CD14-positive monocyte (primary cell): ENCODE results near the gene BCAT1. TPM values are rescaled to one million over a fixed set of nuclear protein-coding genes. Genes with fewer than 3 reads are reported as not detected.
A peak's percentile ranks its signal among the peaks of the same experiment; 100 is the strongest.

Experiments
- DNase-seq, 3 donors: peaks; one replicate each; pipeline ENCODE4 v3.0.0-alpha.2; 2011 to 2022
- H2AFZ ChIP-seq: 2 replicates; pipeline ENCODE4 v1.6.0; 2012; ENCODE audit warnings: mild to moderate bottlenecking, low read depth, low read length, inconsistent platforms; ENCODE audit not compliant: insufficient read depth, poor library complexity, severe bottlenecking
- H3K27ac ChIP-seq, 2 donors: 1 replicate in 1 of 2; 2 replicates in 1 of 2; pipeline ENCODE4 v1.5.1; 2012 to 2013; ENCODE audit warnings: low read length in 2 of 2, control low read depth in 1 of 2, inconsistent platforms in 1 of 2, low read depth in 1 of 2, mild to moderate bottlenecking in 1 of 2
- H3K27me3 ChIP-seq, 2 donors: one replicate each; pipeline versions ENCODE4 v1.6.0 to v1.6.1; 2011 to 2013; ENCODE audit warnings: low read length in 2 of 2; ENCODE audit not compliant: control insufficient read depth in 2 of 2, insufficient read depth in 2 of 2
- H3K36me3 ChIP-seq, 2 donors: replicated peaks in 1 of 2; 1 replicate in 1 of 2; 2 replicates in 1 of 2; pipeline versions ENCODE4 v1.5.1 to v1.6.1; 2012 to 2013; ENCODE audit warnings: low read length in 2 of 2, control low read depth in 1 of 2, inconsistent platforms in 1 of 2, mild to moderate bottlenecking in 1 of 2; ENCODE audit not compliant: insufficient read depth in 2 of 2, control insufficient read depth in 1 of 2
- H3K4me1 ChIP-seq, 2 donors: 1 replicate in 1 of 2; 2 replicates in 1 of 2; pipeline versions ENCODE4 v1.5.1 to v1.6.1; 2012 to 2013; ENCODE audit warnings: low read length in 2 of 2, control low read depth in 1 of 2, inconsistent platforms in 1 of 2, mild to moderate bottlenecking in 1 of 2, moderate library complexity in 1 of 2; ENCODE audit not compliant: insufficient read depth in 2 of 2, control insufficient read depth in 1 of 2
- H3K4me2 ChIP-seq: replicated peaks from 2 replicates; pipeline ENCODE3; 2012; ENCODE audit warnings: low read length, moderate library complexity, mild to moderate bottlenecking; ENCODE audit not compliant: poor library complexity, severe bottlenecking; ENCODE audit errors: extremely low read depth
- H3K4me3 ChIP-seq, 3 experiments: fragments of 200-600 bp in 1 of 3; sonication (generic) in 1 of 3; replicated peaks in 1 of 3; 1 replicate in 2 of 3; 2 replicates in 1 of 3; pipeline ENCODE4 v1.5.1; 2011 to 2013; ENCODE audit warnings: low read length in 3 of 3, mild to moderate bottlenecking in 3 of 3, control low read depth in 2 of 3, low read depth in 2 of 3, inconsistent platforms in 1 of 3, moderate library complexity in 1 of 3
- H3K79me2 ChIP-seq: 2 replicates; pipeline ENCODE4 v1.6.0; 2012; ENCODE audit warnings: mild to moderate bottlenecking, control low read depth, inconsistent platforms, low read length, moderate library complexity; ENCODE audit not compliant: insufficient read depth
- H3K9ac ChIP-seq: 2 replicates; pipeline ENCODE4 v1.6.0; 2017; ENCODE audit warnings: low read length, mild to moderate bottlenecking; ENCODE audit not compliant: insufficient read depth, poor library complexity, severe bottlenecking
- H3K9me3 ChIP-seq, 2 donors: replicated peaks in 1 of 2; 1 replicate in 1 of 2; 2 replicates in 1 of 2; pipeline versions ENCODE4 v1.5.1 to v1.6.1; 2012 to 2013; ENCODE audit warnings: low read length in 2 of 2, control low read depth in 1 of 2; ENCODE audit not compliant: control insufficient read depth in 1 of 2, insufficient read depth in 1 of 2
- H4K20me1 ChIP-seq: 2 replicates; pipeline ENCODE4 v1.6.0; 2012; ENCODE audit warnings: mild to moderate bottlenecking, low read length, control low read depth, moderate library complexity; ENCODE audit not compliant: insufficient read depth
- H3K27ac Mint-ChIP-seq, 7 donors: one replicate each; pipeline ENCODE4 v1.8.0; 2020; ENCODE audit warnings: mild to moderate bottlenecking in 7 of 7, mixed read lengths in 7 of 7, moderate library complexity in 6 of 7, inconsistent platforms in 2 of 7
- H3K27me3 Mint-ChIP-seq, 3 donors: one replicate each; pipeline ENCODE4 v1.8.0; 2021 to 2022; ENCODE audit warnings: low read depth in 3 of 3, mild to moderate bottlenecking in 3 of 3, mixed read lengths in 3 of 3, moderate library complexity in 3 of 3, inconsistent platforms in 1 of 3
- H3K36me3 Mint-ChIP-seq, 2 donors: one replicate each; pipeline ENCODE4 v1.8.0; 2020; ENCODE audit warnings: mixed read lengths in 2 of 2, inconsistent platforms in 1 of 2, mild to moderate bottlenecking in 1 of 2
- H3K4me1 Mint-ChIP-seq: one replicate; pipeline ENCODE4 v1.8.0; 2020; ENCODE audit warnings: mild to moderate bottlenecking, mixed read lengths
- H3K4me3 Mint-ChIP-seq, 2 donors: one replicate each; pipeline ENCODE4 v1.8.0; 2020; ENCODE audit warnings: mild to moderate bottlenecking in 2 of 2, mixed read lengths in 2 of 2, moderate library complexity in 1 of 2
- H3K9me3 Mint-ChIP-seq, 7 donors: one replicate each; pipeline ENCODE4 v1.8.0; 2020 to 2022; ENCODE audit warnings: mixed read lengths in 7 of 7, mild to moderate bottlenecking in 6 of 7, moderate library complexity in 6 of 7, inconsistent platforms in 2 of 7
- WGBS: methylation state at CpG from one replicate; pipeline ENCODE4 v1.1.5; 2013; ENCODE audit warnings: missing lambda C conversion rate; ENCODE audit not compliant: insufficient coverage; 5-methylcytosine and 5-hydroxymethylcytosine counted together
- intact Hi-C, 2 donors: fragments of 100-400 bp; cut with micrococcal nuclease; formaldehyde crosslinking; loops; one replicate each; pipeline versions ENCODE4 v1.15.0 to v1.15.1; 2023
- polyA plus RNA-seq, 3 donors: library from polyadenylated mRNA; depleted of rRNA in 1 of 3; unstranded in 2 of 3; stranded (reverse) in 1 of 3; fragments of 300-500 nt in 2 of 3; fragments of >200 nt in 1 of 3; fragmentation: Illumina TruSeq in 2 of 3; gene quantifications; 1 replicate in 2 of 3; 2 replicates in 1 of 3; pipeline ENCODE4 v1.2.3, GENCODE V29; 2012 to 2021
- TF ChIP-seq, protein P1 (sequence below): fragments of 200-600 bp; IDR thresholded peaks from one replicate; pipeline ENCODE4 v1.8.0; 2022; ENCODE audit warnings: antibody characterized with exemption, mild to moderate bottlenecking

Gene BCAT1
- polyA plus RNA-seq, 3 donors = 3.5 to 16.9 (median 15.2) TPM

DNA sequence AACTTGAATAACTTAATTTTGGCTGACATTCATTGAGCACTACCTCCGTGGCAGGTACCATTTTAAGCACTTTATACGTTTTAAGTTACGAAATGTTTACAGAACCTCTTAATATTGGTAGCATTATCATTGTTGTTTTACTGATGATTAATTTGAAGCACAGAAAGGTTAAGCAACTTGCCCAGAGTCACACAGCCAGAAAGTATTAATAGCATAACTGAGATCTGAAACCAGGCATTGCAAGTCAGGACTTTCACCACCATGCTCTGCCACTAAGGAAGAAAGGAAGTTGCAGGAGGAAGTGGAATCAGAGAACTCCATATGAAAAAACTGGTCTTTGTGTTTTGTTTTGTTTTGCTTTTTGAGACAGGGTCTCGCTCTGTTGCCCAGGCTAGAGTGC lies 28.2 kb upstream of the BCAT1 start:
- H3K36me3 ChIP-seq = no peaks in the 10 kb centered on the region
- peaks cover 5 to 6% of the 10 kb centered on the region in 2 donors for H3K9me3 ChIP-seq
- Mint-ChIP-seq H3K27me3 (peaks cover 0 to 2% (median 0%) of the 10 kb centered on the region in 3 donors), H3K4me3 (peak overlapping the region; percentile 12 to 70), H3K36me3 (peaks cover 4 to 5% of the 10 kb centered on the region in 2 donors), H3K9me3 (peaks cover 4 to 11% (median 7%) of the 10 kb centered on the region in 7 donors), H3K27ac (peak overlapping the region; percentile 83 to 91 (median 87)), H3K4me1 (peaks cover 48% of the 10 kb centered on the region)
- TF ChIP-seq, protein P1, sequence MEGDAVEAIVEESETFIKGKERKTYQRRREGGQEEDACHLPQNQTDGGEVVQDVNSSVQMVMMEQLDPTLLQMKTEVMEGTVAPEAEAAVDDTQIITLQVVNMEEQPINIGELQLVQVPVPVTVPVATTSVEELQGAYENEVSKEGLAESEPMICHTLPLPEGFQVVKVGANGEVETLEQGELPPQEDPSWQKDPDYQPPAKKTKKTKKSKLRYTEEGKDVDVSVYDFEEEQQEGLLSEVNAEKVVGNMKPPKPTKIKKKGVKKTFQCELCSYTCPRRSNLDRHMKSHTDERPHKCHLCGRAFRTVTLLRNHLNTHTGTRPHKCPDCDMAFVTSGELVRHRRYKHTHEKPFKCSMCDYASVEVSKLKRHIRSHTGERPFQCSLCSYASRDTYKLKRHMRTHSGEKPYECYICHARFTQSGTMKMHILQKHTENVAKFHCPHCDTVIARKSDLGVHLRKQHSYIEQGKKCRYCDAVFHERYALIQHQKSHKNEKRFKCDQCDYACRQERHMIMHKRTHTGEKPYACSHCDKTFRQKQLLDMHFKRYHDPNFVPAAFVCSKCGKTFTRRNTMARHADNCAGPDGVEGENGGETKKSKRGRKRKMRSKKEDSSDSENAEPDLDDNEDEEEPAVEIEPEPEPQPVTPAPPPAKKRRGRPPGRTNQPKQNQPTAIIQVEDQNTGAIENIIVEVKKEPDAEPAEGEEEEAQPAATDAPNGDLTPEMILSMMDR = no peak
- H3K4me2 ChIP-seq = peak overlapping the region; percentile 45
- peak overlapping the region in 1 of 3 experiments; percentile 57 for H3K4me3 ChIP-seq
- peak overlapping the region; percentile 63 for H2AFZ ChIP-seq
- H4K20me1 ChIP-seq = no peaks in the 10 kb centered on the region
- no peaks in the 10 kb centered on the region for H3K79me2 ChIP-seq
- WGBS = no CpG with 5 or more reads among the region's 4 CpGs
- H3K9ac ChIP-seq = no peak overlapping the region
- peak overlapping the region; percentile 75 to 76 for H3K27ac ChIP-seq
- intact Hi-C loops = no loop called here
- no peaks in the 10 kb centered on the region for H3K27me3 ChIP-seq
- DNase-seq = peak; percentile 51 to 82 (median 74)
- peaks cover 45 to 48% of the 10 kb centered on the region in 2 donors for H3K4me1 ChIP-seq

DNA sequence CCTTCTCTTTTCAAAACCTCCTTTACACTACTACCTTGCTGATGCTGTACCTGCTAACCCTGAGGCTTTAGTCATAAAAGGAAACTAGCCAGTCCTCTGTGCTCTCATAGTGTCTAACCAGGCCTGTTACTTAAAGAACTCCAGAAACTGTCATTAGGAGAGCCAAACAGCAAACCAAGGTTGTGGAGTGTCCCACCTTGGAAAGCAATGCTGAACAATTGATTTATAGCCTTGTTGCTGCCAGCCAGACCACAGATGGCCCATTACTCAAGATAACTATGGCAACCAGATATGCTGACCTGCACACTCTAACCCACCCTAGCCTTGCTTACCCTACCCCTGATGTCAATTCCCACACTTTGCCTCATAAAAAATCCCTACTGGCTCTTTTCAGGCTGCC lies 26.5 kb upstream of the BCAT1 start:
- TF ChIP-seq, protein P1 = no peak
- peaks cover 4 to 5% of the 10 kb centered on the region in 2 donors for H3K36me3 Mint-ChIP-seq
- no peaks in the 10 kb centered on the region for H3K79me2 ChIP-seq
- H3K36me3 ChIP-seq = no peaks in the 10 kb centered on the region
- no peaks in the 10 kb centered on the region for H4K20me1 ChIP-seq
- H3K4me1 ChIP-seq = peaks cover 45 to 48% of the 10 kb centered on the region in 2 donors
- peaks cover 46% of the 10 kb centered on the region for H3K4me1 Mint-ChIP-seq
- intact Hi-C loops = no loop called here
- H3K27ac Mint-ChIP-seq = peak overlapping the region in 6 of 7 donors; percentile 9 to 75 (median 48)
- H3K27me3 ChIP-seq = no peaks in the 10 kb centered on the region
- peak overlapping the region; percentile 57 for H2AFZ ChIP-seq
- H3K27me3 Mint-ChIP-seq = no peaks in the 10 kb centered on the region
- H3K4me2 ChIP-seq = no peak overlapping the region
- no peak overlapping the region for H3K4me3 ChIP-seq
- DNase-seq = no peak
- no peak overlapping the region for H3K9ac ChIP-seq
- peak overlapping the region in 1 of 2 donors; percentile 58 for H3K27ac ChIP-seq
- peaks cover 5 to 6% of the 10 kb centered on the region in 2 donors for H3K9me3 ChIP-seq
- peaks cover 4 to 15% (median 7%) of the 10 kb centered on the region in 7 donors for H3K9me3 Mint-ChIP-seq
- H3K4me3 Mint-ChIP-seq = no peak overlapping the region
